ENCODE measurements around the gene RHBDL1.
A peak's percentile ranks its signal among the peaks of the same experiment; 100 is the strongest.

GRCh38 chr16:627454-628239 lies 47.8 kb upstream of the RHBDL1 start:
- TF ChIP-seq POLR2AphosphoS5 (IDR thresholded peaks at IDR 0.05; ENCODE audit: insufficient read depth in 1 of 2, low read depth in 1 of 2) (peak in 1 of 2 donors; percentile 10), POLR2A (IDR thresholded peaks at IDR 0.05) (no peak), CTCF (IDR thresholded peaks at IDR 0.05) (no peak)

All from vagina (tissue), 2 donors.